ENCODE measurements around the gene LAPTM5. TPM values are rescaled to one million over a fixed set of nuclear protein-coding genes. Genes with fewer than 3 reads are reported as not detected.

LAPTM5 gene
- total RNA-seq, 4 donors from 2014 or later, result 25.3 to 97.3 (median 46.4) TPM

DNA sequence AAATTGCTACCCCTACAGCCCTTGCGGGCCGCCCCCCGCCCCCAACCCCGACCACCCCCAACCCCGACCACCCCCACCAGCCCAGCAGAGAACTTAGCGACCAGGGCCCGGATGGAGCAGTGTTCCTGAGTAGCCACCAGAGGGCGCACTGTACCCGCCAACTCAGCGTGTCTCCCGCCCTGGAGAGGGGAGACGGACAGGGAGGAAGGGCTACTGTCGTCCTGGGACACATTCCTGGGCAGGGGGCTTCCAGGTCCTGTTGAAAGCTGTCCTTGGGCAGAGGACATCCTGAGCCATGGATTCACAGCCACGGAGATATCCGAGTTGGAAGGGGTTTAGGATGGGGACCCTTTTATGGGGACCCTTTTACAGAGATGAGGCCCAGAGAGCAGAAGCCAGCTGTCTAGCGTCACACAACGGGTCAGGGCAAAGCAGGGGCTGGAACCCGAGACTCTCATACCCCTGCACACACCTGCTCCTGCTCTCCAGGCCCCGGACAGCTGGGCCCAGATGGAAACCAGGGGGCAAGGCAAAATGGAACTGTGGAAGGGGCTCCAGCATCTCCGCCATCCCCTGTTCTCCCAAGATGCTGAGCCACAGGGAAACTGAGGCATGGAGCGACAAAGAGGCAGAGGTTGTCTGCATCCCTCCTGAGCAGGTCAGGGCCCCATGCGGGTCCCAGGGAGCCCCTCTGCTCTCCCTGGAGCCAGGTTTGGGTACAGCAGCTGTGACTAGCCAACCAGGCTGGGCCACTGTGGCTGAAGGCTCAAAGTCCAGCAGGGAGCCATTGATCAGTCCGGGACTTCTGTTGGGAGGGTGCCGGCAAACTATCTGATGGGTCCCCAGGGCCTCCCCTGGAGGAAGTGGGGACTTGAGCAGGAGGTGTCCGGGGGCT, 25.0 kb upstream of the LAPTM5 start:
- no peaks in the 10 kb centered on the region for H3K36me3 ChIP-seq
- DNase-seq, result peak; percentile 51 to 60
- no peaks in the 10 kb centered on the region for H3K27me3 ChIP-seq
- peak; percentile 48 to 89 (median 58) for TF ChIP-seq CTCF (IDR thresholded peaks at IDR 0.05)
- no peak for TF ChIP-seq POLR2A (IDR thresholded peaks at IDR 0.05)
- no peaks in the 10 kb centered on the region for H3K9me3 ChIP-seq
- 31 to 49% methylated on average over 11 to 12 of the region's 25 CpGs for WGBS, 2 donors
- intact Hi-C loops (cut with DNase I), result loop anchor here (5.0 kb wide), 1 partner anchor 130 kb away; no protein-coding TSS in a partner anchor
- no peak overlapping the region for H3K27ac ChIP-seq
- peaks cover 3 to 4% of the 10 kb centered on the region in 2 donors for H3K4me1 ChIP-seq
- no peak overlapping the region for H3K4me3 ChIP-seq (replicated peaks in 1 of 3)

- Histone ChIP-seq H3K36me3 (no peaks in the 10 kb centered on the region), H3K27me3 (no peaks in the 10 kb centered on the region), H3K4me1 (peaks cover 3 to 4% of the 10 kb centered on the region in 2 donors), H3K9me3 (no peaks in the 10 kb centered on the region), H3K4me3 (replicated peaks in 1 of 3) (no peak overlapping the region), H3K27ac (no peak overlapping the region)
- no peak for TF ChIP-seq POLR2A (IDR thresholded peaks at IDR 0.05)
- no peak for TF ChIP-seq CTCF (IDR thresholded peaks at IDR 0.05)
- intact Hi-C loops (cut with DNase I), result loop anchor here (5.0 kb wide), 1 partner anchor 130 kb away; no protein-coding TSS in a partner anchor
- 74% methylated on average over 10 of the region's 10 CpGs for WGBS, 2 donors
- DNase-seq, result no peak
Observed at GRCh38 chr1:30781906-30782305, 24.3 kb upstream of the LAPTM5 start.

DNA sequence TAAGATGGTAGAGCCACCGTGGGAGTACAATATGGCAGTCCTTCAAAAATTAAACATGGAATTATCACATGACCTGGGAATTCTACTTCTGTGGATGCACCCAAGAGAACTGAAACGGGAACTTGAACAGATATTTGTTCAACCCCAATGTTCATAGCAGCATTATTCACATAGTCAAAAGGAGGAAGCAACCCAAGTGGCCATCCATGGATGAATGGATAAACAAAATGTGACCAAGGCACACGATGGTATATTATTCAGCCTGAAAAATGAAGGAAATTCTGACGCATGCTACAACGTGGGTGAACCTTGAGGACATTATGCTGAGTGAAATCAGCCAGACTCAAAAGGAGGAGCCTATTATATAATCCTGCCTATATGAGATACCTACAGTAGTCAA, 22.8 kb upstream of the LAPTM5 start:
- 39 to 53% methylated on average over 5 of the region's 5 CpGs for WGBS, 2 donors
- Histone ChIP-seq H3K9me3 (no peaks in the 10 kb centered on the region), H3K36me3 (no peaks in the 10 kb centered on the region), H3K4me3 (replicated peaks in 1 of 3) (no peak overlapping the region), H3K4me1 (peaks cover 3 to 4% of the 10 kb centered on the region in 2 donors), H3K27me3 (no peaks in the 10 kb centered on the region), H3K27ac (no peak overlapping the region)
- TF ChIP-seq POLR2A (IDR thresholded peaks at IDR 0.05) (no peak), CTCF (IDR thresholded peaks at IDR 0.05) (no peak)
- intact Hi-C loops (cut with DNase I), result loop anchor here (5.0 kb wide), 1 partner anchor 132 kb away; no protein-coding TSS in a partner anchor
- DNase-seq, result no peak

GRCh38 chr1:30779294-30780071, 21.9 kb upstream of the LAPTM5 start:
- Histone ChIP-seq H3K36me3 (no peaks in the 10 kb centered on the region), H3K4me3 (replicated peaks in 1 of 3) (no peak overlapping the region), H3K4me1 (peaks cover 3 to 4% of the 10 kb centered on the region in 2 donors), H3K27ac (no peak overlapping the region), H3K27me3 (no peaks in the 10 kb centered on the region), H3K9me3 (no peaks in the 10 kb centered on the region)
- intact Hi-C loops (cut with DNase I), result loop anchor here (2.0 to 5.0 kb wide), 2 partner anchors 59 to 133 kb away; no protein-coding TSS in a partner anchor
- no peak for TF ChIP-seq POLR2A (IDR thresholded peaks at IDR 0.05)
- TF ChIP-seq CTCF (IDR thresholded peaks at IDR 0.05), result peak; percentile 95 to 98 (median 96)
- DNase-seq, result peak; percentile 82 to 86
- 27 to 31% methylated on average over 12 of the region's 12 CpGs for WGBS, 2 donors

Measured in thyroid gland (tissue), 4 donors.